EL (cell line): ENCODE results near the gene CAPS.
"Not testable (repeated sequence)": the region's sequence is repeated elsewhere in the genome, so short reads cannot be mapped to it uniquely, and the experiment has no call there.

ENCODE experiments used
- DNase-seq: peaks from one replicate; pipeline ENCODE4 v3.0.0-alpha.2; 2016

Gene CAPS

GRCh38 chr19:5959260-5960004 lies 45.4 kb downstream of the CAPS start:
- no peak for DNase-seq

GRCh38 chr19:5960005-5961001 lies 46.2 kb downstream of the CAPS start:
- DNase-seq: no peak

GRCh38 chr19:5961641-5961968 lies 47.6 kb downstream of the CAPS start:
- not testable (repeated sequence) for DNase-seq

- no peak for DNase-seq
These were observed 48.2 kb downstream of the CAPS start for GRCh38 chr19:5961969-5962945.

GRCh38 chr19:5963259-5963658 lies 49.2 kb downstream of the CAPS start:
- DNase-seq: not testable (repeated sequence)

- no peak for DNase-seq
These were observed 49.8 kb downstream of the CAPS start for GRCh38 chr19:5963855-5964254.

GRCh38 chr19:5964816-5965565 lies 50.9 kb downstream of the CAPS start:
- DNase-seq: no peak
